ENCODE measurements around the gene H1-8.

The H1-8 gene

GRCh38 chr3:129562803-129563202 lies 19.8 kb downstream of the H1-8 start:
- no peak overlapping the region for H3K4me3 ChIP-seq (ENCODE audit: low read depth, low read length)
- TF ChIP-seq, protein P1, sequence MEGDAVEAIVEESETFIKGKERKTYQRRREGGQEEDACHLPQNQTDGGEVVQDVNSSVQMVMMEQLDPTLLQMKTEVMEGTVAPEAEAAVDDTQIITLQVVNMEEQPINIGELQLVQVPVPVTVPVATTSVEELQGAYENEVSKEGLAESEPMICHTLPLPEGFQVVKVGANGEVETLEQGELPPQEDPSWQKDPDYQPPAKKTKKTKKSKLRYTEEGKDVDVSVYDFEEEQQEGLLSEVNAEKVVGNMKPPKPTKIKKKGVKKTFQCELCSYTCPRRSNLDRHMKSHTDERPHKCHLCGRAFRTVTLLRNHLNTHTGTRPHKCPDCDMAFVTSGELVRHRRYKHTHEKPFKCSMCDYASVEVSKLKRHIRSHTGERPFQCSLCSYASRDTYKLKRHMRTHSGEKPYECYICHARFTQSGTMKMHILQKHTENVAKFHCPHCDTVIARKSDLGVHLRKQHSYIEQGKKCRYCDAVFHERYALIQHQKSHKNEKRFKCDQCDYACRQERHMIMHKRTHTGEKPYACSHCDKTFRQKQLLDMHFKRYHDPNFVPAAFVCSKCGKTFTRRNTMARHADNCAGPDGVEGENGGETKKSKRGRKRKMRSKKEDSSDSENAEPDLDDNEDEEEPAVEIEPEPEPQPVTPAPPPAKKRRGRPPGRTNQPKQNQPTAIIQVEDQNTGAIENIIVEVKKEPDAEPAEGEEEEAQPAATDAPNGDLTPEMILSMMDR (IDR thresholded peaks at IDR 0.05; ENCODE audit: insufficient read depth, low read depth, low read length, missing control alignments), result no peak
- no peak for DNase-seq (ENCODE audit: low read depth)

DNA sequence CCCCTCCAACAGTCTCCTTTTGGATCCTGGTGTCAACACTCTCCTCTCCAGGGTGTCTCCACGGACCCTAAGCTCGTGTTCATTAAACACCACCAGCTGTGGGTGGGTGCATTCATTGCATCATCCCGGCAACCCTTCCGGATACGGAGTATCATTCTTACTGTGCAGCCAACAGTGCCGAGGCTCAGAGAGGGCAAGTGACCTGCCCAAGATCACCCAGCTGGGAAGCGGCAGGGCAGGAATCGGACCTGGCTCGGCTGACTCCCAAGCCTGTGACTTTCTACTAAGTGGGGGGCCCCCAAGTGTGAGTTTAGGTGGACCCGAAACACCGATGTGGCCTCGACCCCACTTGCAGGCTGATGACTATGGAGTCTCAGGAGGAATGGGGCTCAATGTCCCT lies 20.4 kb downstream of the H1-8 start:
- DNase-seq (ENCODE audit: low read depth), result no peak
- TF ChIP-seq, protein P1 (IDR thresholded peaks at IDR 0.05; ENCODE audit: insufficient read depth, low read depth, low read length, missing control alignments), result no peak
- no peak overlapping the region for H3K4me3 ChIP-seq (ENCODE audit: low read depth, low read length)

DNA sequence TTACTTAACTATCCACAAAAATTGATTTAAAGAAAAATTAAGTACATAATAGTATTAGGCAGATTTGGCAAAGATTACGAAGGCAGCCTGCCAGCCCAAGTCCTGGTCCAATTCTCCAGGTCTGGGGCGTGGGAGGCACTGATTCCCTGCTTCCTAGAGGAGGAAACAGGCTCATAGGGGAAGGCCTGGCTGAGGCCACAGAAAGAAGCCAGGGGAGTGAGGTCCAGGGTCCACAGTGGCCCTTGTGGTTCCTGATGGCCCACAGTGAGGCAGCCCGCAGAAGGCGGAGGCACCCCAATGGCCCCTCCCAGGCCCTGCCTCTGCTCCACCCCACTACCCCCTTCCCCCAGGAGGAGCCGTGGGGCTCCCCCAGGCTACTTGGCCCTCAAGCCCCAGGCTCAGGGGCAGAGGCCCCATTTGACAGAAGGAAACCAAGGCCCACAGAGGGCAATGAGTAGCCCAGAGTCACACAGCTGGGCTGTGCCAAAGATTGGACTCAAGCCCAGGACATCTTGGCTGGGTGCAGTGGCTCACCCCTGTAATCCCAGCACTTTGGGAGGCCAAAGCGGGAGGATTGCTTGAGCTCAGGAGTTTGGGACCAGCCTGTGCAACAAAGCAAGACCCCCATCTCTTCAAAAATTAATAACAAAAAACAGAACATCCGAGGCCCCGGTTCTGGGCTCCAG lies 21.0 kb downstream of the H1-8 start:
- TF ChIP-seq, protein P1 (IDR thresholded peaks at IDR 0.05; ENCODE audit: insufficient read depth, low read depth, low read length, missing control alignments), result no peak
- no peak for DNase-seq (ENCODE audit: low read depth)
- H3K4me3 ChIP-seq (ENCODE audit: low read depth, low read length), result no peak overlapping the region

GRCh38 chr3:129564981-129565644 lies 22.1 kb downstream of the H1-8 start:
- no peak for DNase-seq (ENCODE audit: low read depth)
- TF ChIP-seq, protein P1 (IDR thresholded peaks at IDR 0.05; ENCODE audit: insufficient read depth, low read depth, low read length, missing control alignments), result no peak
- H3K4me3 ChIP-seq (ENCODE audit: low read depth, low read length), result no peak overlapping the region

DNA sequence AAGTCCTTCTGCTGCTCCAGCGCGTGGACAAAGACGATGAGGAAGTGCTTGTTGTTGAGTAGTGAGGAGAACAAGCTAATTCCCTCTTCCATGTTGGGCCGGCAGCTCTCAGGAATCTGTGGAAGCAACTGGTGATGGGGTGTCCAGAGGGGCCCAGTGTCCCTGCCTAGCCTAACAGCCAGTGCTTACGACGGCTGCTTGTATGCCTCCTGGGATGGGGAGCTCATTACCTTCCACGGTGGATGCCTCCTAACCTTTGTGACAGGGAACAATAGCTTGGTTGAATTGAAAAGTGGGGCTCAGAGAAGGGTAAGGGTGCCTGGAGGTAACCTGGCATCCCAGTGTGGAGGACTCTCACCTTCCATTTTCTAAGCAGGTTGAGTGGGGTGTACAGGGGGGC lies 22.9 kb downstream of the H1-8 start:
- TF ChIP-seq, protein P1 (IDR thresholded peaks at IDR 0.05; ENCODE audit: insufficient read depth, low read depth, low read length, missing control alignments), result no peak
- DNase-seq (ENCODE audit: low read depth), result no peak
- no peak overlapping the region for H3K4me3 ChIP-seq (ENCODE audit: low read depth, low read length)

- H3K4me3 ChIP-seq (ENCODE audit: low read depth, low read length), result no peak overlapping the region
- DNase-seq (ENCODE audit: low read depth), result no peak
- TF ChIP-seq, protein P1 (IDR thresholded peaks at IDR 0.05; ENCODE audit: insufficient read depth, low read depth, low read length, missing control alignments), result no peak
Observed at GRCh38 chr3:129567176-129567705, 24.3 kb downstream of the H1-8 start.

Measured in GM12865 (cell line).